Neuronal stem cell (in vitro differentiated cells): Measurements from ENCODE around the gene AR.

Experiments
- DNase-seq: peaks from one replicate; pipeline ENCODE4 v3.0.0-alpha.2; 2013; ENCODE audit warnings: low spot score
- H2AFZ ChIP-seq: one replicate; pipeline ENCODE4 v1.6.1; 2013; ENCODE audit warnings: mild to moderate bottlenecking, low read length, inconsistent platforms
- H2AK5ac ChIP-seq: 2 replicates; pipeline ENCODE4 v1.6.1; 2013; ENCODE audit warnings: low read depth, mild to moderate bottlenecking, inconsistent platforms, low read length, moderate library complexity, mixed read lengths
- H2BK120ac ChIP-seq: 2 replicates; pipeline ENCODE4 v1.6.1; 2013; ENCODE audit warnings: low read depth, mild to moderate bottlenecking, inconsistent platforms, low read length, moderate library complexity, mixed read lengths
- H2BK12ac ChIP-seq: one replicate; pipeline ENCODE4 v1.6.1; 2013; ENCODE audit warnings: low read length, inconsistent platforms
- H2BK15ac ChIP-seq: 2 replicates; pipeline ENCODE4 v1.6.1; 2013; ENCODE audit warnings: mild to moderate bottlenecking, low read length, inconsistent platforms, mixed read lengths
- H2BK5ac ChIP-seq: one replicate; pipeline ENCODE4 v1.6.1; 2013; ENCODE audit warnings: inconsistent platforms, mild to moderate bottlenecking, low read length, moderate library complexity
- H3K14ac ChIP-seq: one replicate; pipeline ENCODE4 v1.6.1; 2013; ENCODE audit warnings: low read length, inconsistent platforms
- H3K18ac ChIP-seq: 2 replicates; pipeline ENCODE4 v1.6.1; 2013; ENCODE audit warnings: low read length, inconsistent platforms
- H3K23ac ChIP-seq: 2 replicates; pipeline ENCODE4 v1.6.1; 2013; ENCODE audit warnings: low read depth, mild to moderate bottlenecking, mixed read lengths, low read length, inconsistent platforms; ENCODE audit not compliant: poor library complexity
- H3K27ac ChIP-seq: replicated peaks from 3 replicates; pipeline ENCODE4 v1.5.1; 2013; ENCODE audit warnings: low read length, inconsistent platforms
- H3K27me3 ChIP-seq, 3 experiments: 2 replicates each; pipeline ENCODE4 v1.6.1; 2013; ENCODE audit warnings: low read length in 3 of 3, mild to moderate bottlenecking in 2 of 3, inconsistent platforms in 1 of 3, low read depth in 1 of 3, mixed read lengths in 1 of 3, moderate library complexity in 1 of 3; ENCODE audit not compliant: control insufficient read depth in 3 of 3, insufficient read depth in 3 of 3
- H3K36me3 ChIP-seq, 2 donors: replicated peaks in 1 of 2; 2 replicates each; pipeline ENCODE4 v1.6.1; 2013; ENCODE audit warnings: low read length in 2 of 2; ENCODE audit not compliant: control insufficient read depth in 2 of 2, insufficient read depth in 2 of 2
- H3K4ac ChIP-seq: 2 replicates; pipeline ENCODE4 v1.6.1; 2013; ENCODE audit warnings: inconsistent platforms, mild to moderate bottlenecking, low read length, moderate library complexity
- H3K4me1 ChIP-seq, 2 donors: 1 replicate in 1 of 2; 2 replicates in 1 of 2; pipeline ENCODE4 v1.6.1; 2013; ENCODE audit warnings: low read length in 2 of 2, low read depth in 1 of 2; ENCODE audit not compliant: control insufficient read depth in 2 of 2, insufficient read depth in 1 of 2
- H3K4me2 ChIP-seq: one replicate; pipeline ENCODE4 v1.6.1; 2013; ENCODE audit warnings: mild to moderate bottlenecking, low read length, inconsistent platforms; ENCODE audit not compliant: insufficient read depth, poor library complexity, severe bottlenecking
- H3K4me3 ChIP-seq, 2 donors: 2 replicates each; pipeline ENCODE4 v1.5.1; 2013; ENCODE audit warnings: low read length in 2 of 2, mild to moderate bottlenecking in 2 of 2, inconsistent platforms in 1 of 2, moderate library complexity in 1 of 2
- H3K79me1 ChIP-seq: one replicate; pipeline ENCODE4 v1.6.1; 2013; ENCODE audit warnings: low read depth, mild to moderate bottlenecking, inconsistent platforms, low read length, moderate library complexity
- H3K9ac ChIP-seq: one replicate; pipeline ENCODE4 v1.6.1; 2013; ENCODE audit warnings: mild to moderate bottlenecking, low read depth, low read length, inconsistent platforms; ENCODE audit not compliant: poor library complexity
- H3K9me3 ChIP-seq, 2 donors: replicated peaks in 1 of 2; 2 replicates each; pipeline versions ENCODE3 to v1.6.1; 2013; ENCODE audit warnings: low read length in 2 of 2, mild to moderate bottlenecking in 2 of 2, inconsistent platforms in 1 of 2, low read depth in 1 of 2, mixed read lengths in 1 of 2, moderate library complexity in 1 of 2; ENCODE audit not compliant: control insufficient read depth in 2 of 2, insufficient read depth in 1 of 2
- H4K8ac ChIP-seq: one replicate; pipeline ENCODE4 v1.6.1; 2013; ENCODE audit warnings: low read depth, mild to moderate bottlenecking, inconsistent platforms, low read length, moderate library complexity
- H4K91ac ChIP-seq: one replicate; pipeline ENCODE4 v1.6.1; 2013; ENCODE audit warnings: low read length, low read depth, mild to moderate bottlenecking, inconsistent platforms; ENCODE audit not compliant: poor library complexity
- WGBS, 2 donors: extraction: QIAGEN DNeasy Blood & Tissue Kit; methylation state at CpG; one replicate each; pipeline ENCODE4 v1.1.7; 2013; ENCODE audit warnings: missing lambda C conversion rate in 2 of 2, mixed read lengths in 1 of 2; ENCODE audit not compliant: insufficient read length in 2 of 2, insufficient replicate concordance in 1 of 2; ENCODE audit errors: extremely low coverage in 2 of 2; 5-methylcytosine and 5-hydroxymethylcytosine counted together

Gene AR

GRCh38 chrX:67520671-67521070, 23.1 kb upstream of the AR start:
- H3K27me3 ChIP-seq: peaks cover 0 to 4% (median 0%) of the 10 kb centered on the region in 3 experiments
- H3K27ac ChIP-seq: no peak overlapping the region
- H2BK120ac ChIP-seq: no peak overlapping the region
- H2BK12ac ChIP-seq: no peak overlapping the region
- H3K4ac ChIP-seq: no peak overlapping the region
- no peak overlapping the region for H4K8ac ChIP-seq
- no peaks in the 10 kb centered on the region for H3K4me1 ChIP-seq
- H3K4me3 ChIP-seq: no peak overlapping the region
- DNase-seq: no peak
- H3K79me1 ChIP-seq: no peaks in the 10 kb centered on the region
- H2AK5ac ChIP-seq: no peak overlapping the region
- H3K14ac ChIP-seq: no peak overlapping the region
- H3K36me3 ChIP-seq: no peaks in the 10 kb centered on the region
- no peak overlapping the region for H4K91ac ChIP-seq
- no peak overlapping the region for H3K9ac ChIP-seq
- H2BK5ac ChIP-seq: no peak overlapping the region
- no peaks in the 10 kb centered on the region for H3K9me3 ChIP-seq
- no peak overlapping the region for H3K18ac ChIP-seq
- H3K4me2 ChIP-seq: no peak overlapping the region
- no peak overlapping the region for H2BK15ac ChIP-seq
- no peak overlapping the region for H3K23ac ChIP-seq
- no peak overlapping the region for H2AFZ ChIP-seq

DNA sequence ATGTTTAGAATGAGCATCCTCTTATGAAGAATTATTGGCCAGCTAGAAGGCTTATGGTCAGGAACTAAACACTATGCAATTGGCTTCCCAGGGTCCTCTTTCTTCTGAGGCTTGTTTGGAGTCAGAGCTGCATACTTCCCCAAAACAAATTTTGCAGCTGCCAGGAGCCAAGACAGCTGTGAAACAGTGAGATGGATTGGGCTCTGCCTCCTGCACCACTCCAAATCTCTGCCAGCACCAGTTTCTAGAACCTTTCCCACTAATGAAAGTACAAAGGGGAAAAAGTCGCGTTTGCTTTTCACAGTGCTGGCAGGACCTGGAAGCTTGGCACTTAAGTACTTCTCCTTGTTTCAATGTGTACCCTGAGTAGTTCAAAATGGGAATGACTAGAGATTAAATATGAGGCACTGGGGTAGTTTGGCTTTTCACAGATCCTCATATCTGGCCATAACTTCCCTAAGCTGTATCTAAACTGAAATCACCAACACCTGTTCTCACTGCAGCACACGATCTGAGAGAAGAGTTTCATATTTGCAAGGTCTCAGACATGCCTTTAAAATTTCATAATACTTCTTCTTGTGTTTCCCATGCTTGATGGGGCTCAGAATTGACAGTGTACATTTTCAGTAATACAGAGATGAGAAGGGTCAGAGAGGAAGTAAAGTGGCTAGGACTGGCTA, 20.7 kb upstream of the AR start:
- H4K8ac ChIP-seq: no peak overlapping the region
- no peak overlapping the region for H3K9ac ChIP-seq
- WGBS, 2 donors: no CpG with 5 or more reads among the region's 3 CpGs
- no peak overlapping the region for H2BK15ac ChIP-seq
- no peak for DNase-seq
- H2BK12ac ChIP-seq: no peak overlapping the region
- no peak overlapping the region for H3K14ac ChIP-seq
- peaks cover 0 to 4% (median 0%) of the 10 kb centered on the region in 3 experiments for H3K27me3 ChIP-seq
- no peaks in the 10 kb centered on the region for H3K9me3 ChIP-seq
- no peak overlapping the region for H3K23ac ChIP-seq
- H4K91ac ChIP-seq: no peak overlapping the region
- H2BK120ac ChIP-seq: no peak overlapping the region
- H3K18ac ChIP-seq: no peak overlapping the region
- no peaks in the 10 kb centered on the region for H3K36me3 ChIP-seq
- no peak overlapping the region for H2AFZ ChIP-seq
- no peak overlapping the region for H2BK5ac ChIP-seq
- no peaks in the 10 kb centered on the region for H3K4me1 ChIP-seq
- H2AK5ac ChIP-seq: no peak overlapping the region
- H3K4ac ChIP-seq: no peak overlapping the region
- no peak overlapping the region for H3K27ac ChIP-seq
- no peak overlapping the region for H3K4me3 ChIP-seq
- H3K79me1 ChIP-seq: no peaks in the 10 kb centered on the region
- H3K4me2 ChIP-seq: no peak overlapping the region

- Histone ChIP-seq H3K27ac (no peak overlapping the region), H2BK15ac (no peak overlapping the region), H3K79me1 (no peaks in the 10 kb centered on the region), H3K18ac (no peak overlapping the region), H3K36me3 (no peaks in the 10 kb centered on the region), H4K8ac (no peak overlapping the region), H2AK5ac (no peak overlapping the region), H2AFZ (no peak overlapping the region), H2BK120ac (no peak overlapping the region), H2BK12ac (no peak overlapping the region), H3K9ac (no peak overlapping the region), H3K23ac (no peak overlapping the region), H2BK5ac (no peak overlapping the region), H3K4me1 (no peaks in the 10 kb centered on the region), H3K4me3 (no peak overlapping the region), H3K4ac (no peak overlapping the region), H3K14ac (no peak overlapping the region), H3K9me3 (no peaks in the 10 kb centered on the region), H3K4me2 (no peak overlapping the region), H3K27me3 (peaks cover 0 to 4% (median 0%) of the 10 kb centered on the region in 3 experiments), H4K91ac (no peak overlapping the region)
- DNase-seq: no peak
- no CpG with 5 or more reads among the region's 1 CpG for WGBS, 2 donors
Observed at GRCh38 chrX:67523932-67524331, 19.9 kb upstream of the AR start.

GRCh38 chrX:67524428-67524827, 19.4 kb upstream of the AR start:
- Histone ChIP-seq H2BK120ac (no peak overlapping the region), H3K4ac (no peak overlapping the region), H4K8ac (no peak overlapping the region), H3K14ac (no peak overlapping the region), H3K36me3 (no peaks in the 10 kb centered on the region), H3K27me3 (peaks cover 0 to 4% (median 0%) of the 10 kb centered on the region in 3 experiments), H3K9me3 (no peaks in the 10 kb centered on the region), H2BK15ac (no peak overlapping the region), H3K4me2 (no peak overlapping the region), H2AFZ (no peak overlapping the region), H2BK12ac (no peak overlapping the region), H3K4me1 (no peaks in the 10 kb centered on the region), H4K91ac (no peak overlapping the region), H3K79me1 (no peaks in the 10 kb centered on the region), H3K18ac (no peak overlapping the region), H3K4me3 (no peak overlapping the region), H3K9ac (no peak overlapping the region), H3K23ac (no peak overlapping the region), H3K27ac (no peak overlapping the region), H2AK5ac (no peak overlapping the region), H2BK5ac (no peak overlapping the region)
- no peak for DNase-seq
- no CpG with 5 or more reads among the region's 2 CpGs for WGBS, 2 donors
